Parathyroid adenoma (tissue), 2 donors: ENCODE results near the gene ETHE1.
A peak's percentile ranks its signal among the peaks of the same experiment; 100 is the strongest.

Experiments
- H2AFZ ChIP-seq: fragments of 300-600 bp; sonication (generic); one replicate; pipeline ENCODE4 v1.7.0; 2017; ENCODE audit warnings: antibody characterized with exemption, mild to moderate bottlenecking
- H3K27ac ChIP-seq: fragments of 300-600 bp; sonication (generic); one replicate; pipeline ENCODE4 v1.7.0; 2017
- H3K27me3 ChIP-seq: fragments of 300-600 bp; sonication (generic); one replicate; pipeline ENCODE4 v1.7.0; 2017; ENCODE audit warnings: low read length; ENCODE audit not compliant: control insufficient read depth, insufficient read depth
- H3K36me3 ChIP-seq: fragments of 300-600 bp; sonication (generic); one replicate; pipeline ENCODE4 v1.7.0; 2017; ENCODE audit warnings: low read length; ENCODE audit not compliant: control insufficient read depth, insufficient read depth
- H3K4me1 ChIP-seq: fragments of 300-600 bp; sonication (generic); one replicate; pipeline ENCODE4 v1.7.0; 2017; ENCODE audit warnings: control low read depth
- H3K4me2 ChIP-seq: fragments of 300-600 bp; sonication (generic); one replicate; pipeline ENCODE4 v1.7.0; 2017; ENCODE audit warnings: low read length
- H3K4me3 ChIP-seq: fragments of 300-600 bp; sonication (generic); one replicate; pipeline ENCODE4 v1.7.0; 2017; ENCODE audit warnings: low read depth, low read length
- H3K79me2 ChIP-seq: fragments of 300-600 bp; sonication (generic); one replicate; pipeline ENCODE4 v1.7.0; 2017; ENCODE audit warnings: control low read depth
- H3K9ac ChIP-seq: fragments of 300-600 bp; sonication (generic); one replicate; pipeline ENCODE4 v1.7.0; 2017; ENCODE audit warnings: mild to moderate bottlenecking
- H3K9me3 ChIP-seq: fragments of 300-600 bp; sonication (generic); one replicate; pipeline ENCODE4 v1.7.0; 2017; ENCODE audit warnings: low read length; ENCODE audit not compliant: control insufficient read depth
- CTCF ChIP-seq: fragments of 300-600 bp; sonication (generic); IDR thresholded peaks from one replicate; pipeline ENCODE4 v1.7.0; 2017; ENCODE audit warnings: antibody characterized with exemption, mild to moderate bottlenecking
- donor health status: primary hyperparathyroidism.

The ETHE1 gene

GRCh38 chr19:43555185-43555770 is 28.3 kb upstream of the ETHE1 start:
- no peaks in the 10 kb centered on the region for H3K27me3 ChIP-seq
- H3K9me3 ChIP-seq: no peaks in the 10 kb centered on the region
- H3K9ac ChIP-seq: no peak overlapping the region
- TF ChIP-seq CTCF: peak; percentile 64
- no peaks in the 10 kb centered on the region for H3K36me3 ChIP-seq
- no peaks in the 10 kb centered on the region for H3K4me1 ChIP-seq
- no peak overlapping the region for H3K4me2 ChIP-seq
- H3K4me3 ChIP-seq: no peak overlapping the region
- H3K27ac ChIP-seq: no peak overlapping the region
- H3K79me2 ChIP-seq: peaks cover 7% of the 10 kb centered on the region
- no peak overlapping the region for H2AFZ ChIP-seq

GRCh38 chr19:43554317-43554895 is 27.4 kb upstream of the ETHE1 start:
- no peak overlapping the region for H3K9ac ChIP-seq
- TF ChIP-seq CTCF: no peak
- H3K9me3 ChIP-seq: no peaks in the 10 kb centered on the region
- peaks cover 7% of the 10 kb centered on the region for H3K79me2 ChIP-seq
- no peaks in the 10 kb centered on the region for H3K36me3 ChIP-seq
- H3K27ac ChIP-seq: no peak overlapping the region
- no peak overlapping the region for H2AFZ ChIP-seq
- no peak overlapping the region for H3K4me2 ChIP-seq
- H3K4me1 ChIP-seq: no peaks in the 10 kb centered on the region
- no peak overlapping the region for H3K4me3 ChIP-seq
- no peaks in the 10 kb centered on the region for H3K27me3 ChIP-seq

- Histone ChIP-seq H3K9ac (no peak overlapping the region), H3K4me3 (no peak overlapping the region), H3K79me2 (peaks cover 7% of the 10 kb centered on the region), H3K36me3 (no peaks in the 10 kb centered on the region), H3K4me1 (no peaks in the 10 kb centered on the region), H3K9me3 (no peaks in the 10 kb centered on the region), H3K27me3 (no peaks in the 10 kb centered on the region), H3K4me2 (no peak overlapping the region), H2AFZ (no peak overlapping the region), H3K27ac (no peak overlapping the region)
- no peak for TF ChIP-seq CTCF
These were observed 26.7 kb upstream of the ETHE1 start for GRCh38 chr19:43553656-43554055.

- no peak overlapping the region for H3K4me3 ChIP-seq
- no peaks in the 10 kb centered on the region for H3K36me3 ChIP-seq
- H3K4me2 ChIP-seq: no peak overlapping the region
- H3K79me2 ChIP-seq: peaks cover 7% of the 10 kb centered on the region
- H3K4me1 ChIP-seq: no peaks in the 10 kb centered on the region
- H3K27me3 ChIP-seq: no peaks in the 10 kb centered on the region
- no peak for TF ChIP-seq CTCF
- no peak overlapping the region for H3K9ac ChIP-seq
- no peaks in the 10 kb centered on the region for H3K9me3 ChIP-seq
- H3K27ac ChIP-seq: no peak overlapping the region
- H2AFZ ChIP-seq: no peak overlapping the region
These were observed 25.6 kb upstream of the ETHE1 start for GRCh38 chr19:43552616-43553015.

- H2AFZ ChIP-seq: no peak overlapping the region
- no peak overlapping the region for H3K9ac ChIP-seq
- no peaks in the 10 kb centered on the region for H3K4me1 ChIP-seq
- H3K4me2 ChIP-seq: no peak overlapping the region
- H3K36me3 ChIP-seq: no peaks in the 10 kb centered on the region
- no peaks in the 10 kb centered on the region for H3K9me3 ChIP-seq
- no peak overlapping the region for H3K27ac ChIP-seq
- H3K27me3 ChIP-seq: no peaks in the 10 kb centered on the region
- no peak overlapping the region for H3K4me3 ChIP-seq
- no peak for TF ChIP-seq CTCF
- peaks cover 7% of the 10 kb centered on the region for H3K79me2 ChIP-seq
These were observed 25.1 kb upstream of the ETHE1 start for GRCh38 chr19:43552198-43552450.
